Smooth muscle cell (in vitro differentiated cells): Measurements from ENCODE around the gene CCDC71. TPM values are rescaled to one million over a fixed set of nuclear protein-coding genes. Genes with fewer than 3 reads are reported as not detected.

Experiments used
- DNase-seq: peaks from one replicate; lab custom pipeline; 2025; ENCODE audit not compliant: unreplicated experiment; lab: John Stamatoyannopoulos, UW
- H2AFZ ChIP-seq: fragments of 200-600 bp; sonication (generic); 2 replicates; pipeline ENCODE4 v1.6.0; 2016; ENCODE audit warnings: antibody characterized with exemption, low read depth, mild to moderate bottlenecking
- H3F3A ChIP-seq: fragments of 200-600 bp; sonication (generic); 2 replicates; pipeline ENCODE4 v1.6.0; 2017; ENCODE audit warnings: antibody characterized with exemption, low read depth
- H3K27ac ChIP-seq: fragments of 200-600 bp; sonication (generic); 2 replicates; pipeline ENCODE4 v1.5.1; 2016; ENCODE audit warnings: low read depth, mild to moderate bottlenecking
- H3K27me3 ChIP-seq: fragments of 200-600 bp; sonication (generic); 2 replicates; pipeline ENCODE4 v1.6.1; 2016; ENCODE audit warnings: low read depth, mild to moderate bottlenecking
- H3K36me3 ChIP-seq: fragments of 200-600 bp; sonication (generic); 2 replicates; pipeline ENCODE4 v1.5.1; 2016; ENCODE audit warnings: low read depth
- H3K4me1 ChIP-seq: fragments of 200-600 bp; sonication (generic); 2 replicates; pipeline ENCODE4 v1.5.1; 2016; ENCODE audit warnings: low read depth
- H3K4me2 ChIP-seq: fragments of 200-600 bp; sonication (generic); 2 replicates; pipeline ENCODE4 v1.6.0; 2016; ENCODE audit warnings: mild to moderate bottlenecking
- H3K4me3 ChIP-seq: fragments of 200-600 bp; sonication (generic); 2 replicates; pipeline ENCODE4 v1.5.1; 2016; ENCODE audit warnings: mild to moderate bottlenecking
- H3K79me2 ChIP-seq: fragments of 200-600 bp; sonication (generic); 2 replicates; pipeline ENCODE4 v1.6.0; 2016; ENCODE audit warnings: low read depth, mild to moderate bottlenecking
- H3K9ac ChIP-seq: fragments of 200-600 bp; sonication (generic); 2 replicates; pipeline ENCODE4 v1.6.0; 2016; ENCODE audit warnings: low read depth
- H3K9me3 ChIP-seq: fragments of 200-600 bp; sonication (generic); replicated peaks from 2 replicates; pipeline ENCODE4 v1.5.1; 2016; ENCODE audit warnings: low read depth
- H4K20me1 ChIP-seq: fragments of 200-600 bp; sonication (generic); 2 replicates; pipeline ENCODE4 v1.6.0; 2016; ENCODE audit warnings: low read depth
- WGBS: methylation state at CpG from one replicate; pipeline ENCODE4 v1.1.7; 2016; ENCODE audit warnings: low lambda C conversion rate; 5-methylcytosine and 5-hydroxymethylcytosine counted together
- polyA plus RNA-seq: library from polyadenylated mRNA; unstranded; fragments of >200 nt; fragmentation: Nextera tagmentation; extraction: Ambion mirVana; gene quantifications from 2 replicates; pipeline ENCODE4 v1.2.1, GENCODE V29; 2016
- total RNA-seq: library from RNA; depleted of rRNA; stranded (reverse); fragments of >200 nt; gene quantifications from 2 replicates; pipeline ENCODE4 v1.2.3, GENCODE V29; 2014
- TF ChIP-seq, protein P1 (sequence below): fragments of 200-600 bp; sonication (generic); IDR thresholded peaks from 2 replicates; pipeline ENCODE4 v1.5.1; 2017; ENCODE audit warnings: borderline replicate concordance, mild to moderate bottlenecking, antibody characterized with exemption; ENCODE audit not compliant: insufficient read depth, poor library complexity, severe bottlenecking

The CCDC71 gene
- total RNA-seq (19.6 and 33.8 TPM in 2 replicates), polyA plus RNA-seq (0.59 and 0.80 TPM in 2 replicates)

DNA sequence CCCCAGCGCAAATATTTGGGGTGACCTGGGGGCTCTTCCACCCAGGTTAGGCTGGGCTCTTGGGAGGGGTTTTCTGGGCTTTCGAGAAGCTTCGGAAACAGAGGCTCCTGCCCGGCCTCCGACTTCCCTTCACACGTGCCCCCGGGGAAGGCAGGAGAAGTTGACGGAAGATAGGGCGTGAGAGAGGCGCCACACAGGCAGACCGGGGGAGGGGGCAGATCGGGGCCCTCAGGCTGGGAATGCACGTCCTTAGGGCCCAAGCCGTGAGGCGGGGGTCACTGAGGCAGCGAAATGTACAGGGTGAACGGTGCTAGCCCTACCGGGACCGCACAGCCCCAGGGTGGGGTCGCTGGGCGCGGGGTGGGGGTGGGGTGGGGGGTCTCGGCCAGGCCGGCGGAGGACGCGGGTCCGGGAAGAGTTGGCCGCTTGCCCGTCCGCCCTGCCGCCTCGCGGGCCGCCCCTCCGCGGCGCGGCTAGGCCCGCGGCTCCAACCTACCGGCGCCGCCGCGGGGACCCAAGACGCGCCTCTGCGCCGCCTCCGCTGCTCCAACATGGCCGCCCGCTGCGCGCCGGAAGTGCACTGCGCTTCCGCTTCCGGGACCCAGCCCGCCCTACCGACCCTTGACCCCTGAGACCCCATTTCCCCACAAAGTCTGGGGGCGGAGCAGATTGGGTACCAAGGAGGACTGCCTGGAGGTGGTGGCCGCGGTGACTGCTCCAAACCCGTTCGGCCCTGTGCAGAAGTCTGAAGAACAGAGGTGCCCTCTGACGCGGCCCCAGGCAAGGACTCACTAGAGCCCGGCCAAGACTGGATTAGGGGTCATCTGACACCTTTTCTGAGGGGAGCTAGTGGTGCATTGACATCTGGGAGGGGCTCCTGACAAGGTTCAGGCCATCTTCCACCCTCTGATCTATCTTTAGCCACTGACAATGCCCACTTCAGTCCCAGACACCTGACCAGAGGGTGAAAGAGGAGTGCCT, at the start of gene CCDC71:
TSS of gene CCDC71 (minus strand) at position 561 of the 981 bp plus-strand sequence. CDS start 2,123 bp downstream, outside the sequence.
- DNase-seq, result no peak

DNA sequence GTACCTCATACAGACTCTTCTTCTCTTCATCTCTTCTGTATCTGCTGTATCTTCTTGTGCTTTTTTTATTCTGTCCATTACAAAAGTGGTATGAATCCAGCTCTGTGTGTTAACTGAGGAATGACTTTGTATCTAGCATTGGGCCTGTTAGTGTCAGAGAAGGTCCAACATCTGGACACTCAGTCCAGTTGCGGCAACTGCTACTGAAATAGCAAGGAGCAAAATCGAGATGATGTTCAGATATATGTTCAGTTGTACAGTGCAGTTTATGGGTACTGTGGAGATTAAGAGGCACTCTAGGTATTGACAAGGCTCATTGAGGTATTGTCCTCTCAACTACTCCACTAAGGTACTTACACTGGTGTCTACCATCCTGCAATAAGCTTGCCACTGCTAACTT, 47.9 kb upstream of the CCDC71 start:
- Histone ChIP-seq H3K79me2 (no peaks in the 10 kb centered on the region), H3F3A (no peaks in the 10 kb centered on the region)

More for the DNA sequence above, at the start of gene CCDC71:
- H4K20me1 ChIP-seq, result peaks cover 10% of the 10 kb centered on the region
- peak within 1 kb of the TSS; percentile 84 for H3K9ac ChIP-seq
- no peaks in the 10 kb centered on the region for H3K36me3 ChIP-seq
- peak within 1 kb of the TSS; percentile 97 for H3K4me2 ChIP-seq
- TF ChIP-seq, protein P1, sequence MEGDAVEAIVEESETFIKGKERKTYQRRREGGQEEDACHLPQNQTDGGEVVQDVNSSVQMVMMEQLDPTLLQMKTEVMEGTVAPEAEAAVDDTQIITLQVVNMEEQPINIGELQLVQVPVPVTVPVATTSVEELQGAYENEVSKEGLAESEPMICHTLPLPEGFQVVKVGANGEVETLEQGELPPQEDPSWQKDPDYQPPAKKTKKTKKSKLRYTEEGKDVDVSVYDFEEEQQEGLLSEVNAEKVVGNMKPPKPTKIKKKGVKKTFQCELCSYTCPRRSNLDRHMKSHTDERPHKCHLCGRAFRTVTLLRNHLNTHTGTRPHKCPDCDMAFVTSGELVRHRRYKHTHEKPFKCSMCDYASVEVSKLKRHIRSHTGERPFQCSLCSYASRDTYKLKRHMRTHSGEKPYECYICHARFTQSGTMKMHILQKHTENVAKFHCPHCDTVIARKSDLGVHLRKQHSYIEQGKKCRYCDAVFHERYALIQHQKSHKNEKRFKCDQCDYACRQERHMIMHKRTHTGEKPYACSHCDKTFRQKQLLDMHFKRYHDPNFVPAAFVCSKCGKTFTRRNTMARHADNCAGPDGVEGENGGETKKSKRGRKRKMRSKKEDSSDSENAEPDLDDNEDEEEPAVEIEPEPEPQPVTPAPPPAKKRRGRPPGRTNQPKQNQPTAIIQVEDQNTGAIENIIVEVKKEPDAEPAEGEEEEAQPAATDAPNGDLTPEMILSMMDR, result no peak
- H3K27ac ChIP-seq, result peak within 1 kb of the TSS; percentile 43
- H3K4me3 ChIP-seq, result peak within 1 kb of the TSS; percentile 74
- peaks cover 23% of the 10 kb centered on the region for H3K79me2 ChIP-seq
- no peaks in the 10 kb centered on the region for H3K9me3 ChIP-seq
- H3K27me3 ChIP-seq, result no peaks in the 10 kb centered on the region
- H2AFZ ChIP-seq, result peak within 1 kb of the TSS; percentile 85
- H3K4me1 ChIP-seq, result peaks cover 10% of the 10 kb centered on the region
- H3F3A ChIP-seq, result no peaks in the 10 kb centered on the region
- 5% methylated on average over 45 of the region's 69 CpGs for WGBS

DNA sequence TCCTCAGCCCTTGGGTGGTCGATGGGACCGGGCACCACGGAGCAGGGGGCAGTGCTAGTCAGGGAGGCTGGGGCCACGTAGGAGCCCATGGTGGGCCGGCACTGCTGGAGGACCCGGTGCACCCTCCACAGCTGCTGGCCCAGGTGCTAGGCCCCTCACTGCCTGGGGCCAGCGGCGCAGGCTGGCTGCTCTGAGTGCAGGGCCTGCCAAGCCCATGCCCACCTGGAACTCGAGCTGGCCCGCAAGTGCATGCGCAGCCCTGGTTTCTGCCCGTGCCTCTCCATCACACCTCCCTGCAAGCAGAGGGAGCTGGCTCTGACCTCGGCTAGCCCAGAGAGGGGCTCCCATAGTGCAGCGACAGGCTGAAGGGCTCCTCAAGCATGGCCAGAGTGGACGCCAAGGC, 47.4 kb upstream of the CCDC71 start:
- WGBS, result 91% methylated on average over 14 of the region's 15 CpGs
- H3K4me3 ChIP-seq, result no peak overlapping the region
- H3K9me3 ChIP-seq, result no peaks in the 10 kb centered on the region
- no peak overlapping the region for H3K9ac ChIP-seq
- no peaks in the 10 kb centered on the region for H3K36me3 ChIP-seq
- H3K79me2 ChIP-seq, result no peaks in the 10 kb centered on the region
- H3K27ac ChIP-seq, result no peak overlapping the region
- DNase-seq, result no peak
- no peaks in the 10 kb centered on the region for H3K4me1 ChIP-seq
- H3K4me2 ChIP-seq, result no peak overlapping the region
- no peaks in the 10 kb centered on the region for H3K27me3 ChIP-seq
- TF ChIP-seq, protein P1, result no peak
- no peaks in the 10 kb centered on the region for H3F3A ChIP-seq
- no peaks in the 10 kb centered on the region for H4K20me1 ChIP-seq
- H2AFZ ChIP-seq, result no peak overlapping the region

More for the DNA sequence above, 47.9 kb upstream of the CCDC71 start:
- Histone ChIP-seq H3K9ac (no peak overlapping the region), H3K27ac (no peak overlapping the region), H3K27me3 (no peaks in the 10 kb centered on the region), H3K4me2 (no peak overlapping the region), H3K36me3 (no peaks in the 10 kb centered on the region), H2AFZ (no peak overlapping the region), H4K20me1 (no peaks in the 10 kb centered on the region), H3K9me3 (no peaks in the 10 kb centered on the region), H3K4me3 (no peak overlapping the region), H3K4me1 (no peaks in the 10 kb centered on the region)
- TF ChIP-seq, protein P1, result no peak
- WGBS, result 93% methylated on average over 2 of the region's 2 CpGs
- DNase-seq, result no peak
